IPS DF 4.7 (cell line): Measurements from ENCODE around the gene SUGCT.

Experiments
- DNase-seq: peaks from one replicate; pipeline ENCODE4 v3.0.0-alpha.2; 2013; ENCODE audit warnings: low spot score; ENCODE audit errors: extremely low read depth

Gene SUGCT

GRCh38 chr7:40899636-40900507 lies 765.1 kb downstream of the SUGCT start:
- no peak for DNase-seq

- DNase-seq, result no peak
Observed at GRCh38 chr7:40903872-40904271, 769.1 kb downstream of the SUGCT start.

- DNase-seq, result no peak
Observed at GRCh38 chr7:40907286-40907685, 772.5 kb downstream of the SUGCT start.

- no peak for DNase-seq
Observed at GRCh38 chr7:40909346-40909980, 774.7 kb downstream of the SUGCT start.
